K562 (cell line): ENCODE results near the gene CREB3L4. TPM values are rescaled to one million over a fixed set of nuclear protein-coding genes. Genes with fewer than 3 reads are reported as not detected.

Experiments used
- CBX3 ChIP-seq, 2 experiments: IDR thresholded peaks; 1 replicate in 1 of 2; 2 replicates in 1 of 2; pipeline ENCODE4 v1.6.1; 2012; ENCODE audit warnings: inconsistent platforms in 2 of 2, low read length in 2 of 2, borderline replicate concordance in 1 of 2, control low read depth in 1 of 2
- CHD4 ChIP-seq: fragments of 200-600 bp; sonication (generic); IDR thresholded peaks from 3 replicates; pipeline ENCODE4 v1.6.1; 2012; ENCODE audit warnings: low read depth, mild to moderate bottlenecking, mixed read lengths, low read length, inconsistent platforms; ENCODE audit not compliant: insufficient read depth, insufficient replicate concordance, poor library complexity, severe bottlenecking
- FIP1L1 ChIP-seq: fragments of 200-400 bp; formaldehyde crosslinking; IDR thresholded peaks from 2 replicates; pipeline ENCODE4 v1.6.1; 2018; ENCODE audit warnings: mild to moderate bottlenecking, low read depth, low read length; ENCODE audit not compliant: poor library complexity, severe bottlenecking
- GABPB1 ChIP-seq: sonication (generic); formaldehyde crosslinking; IDR thresholded peaks from 2 replicates; pipeline ENCODE4 v1.8.0; 2022; ENCODE audit warnings: mild to moderate bottlenecking, missing genetic modification reagents
- LCOR ChIP-seq: sonication (generic); formaldehyde crosslinking; IDR thresholded peaks from 2 replicates; pipeline ENCODE4 v1.8.0; 2022; ENCODE audit warnings: mild to moderate bottlenecking, missing genetic modification reagents
- MITF ChIP-seq: IDR thresholded peaks from 2 replicates; pipeline ENCODE4 v1.6.1; 2014; ENCODE audit warnings: antibody characterized with exemption
- POLR2B ChIP-seq: fragments of 450-650 bp; IDR thresholded peaks from 2 replicates; pipeline ENCODE4 v1.6.1; 2018; ENCODE audit warnings: low read depth; ENCODE audit not compliant: partially characterized antibody
- POU5F1 ChIP-seq: fragments of 150-350 bp; IDR thresholded peaks from 2 replicates; pipeline ENCODE4 v1.6.1; 2014; ENCODE audit warnings: borderline replicate concordance, low read length, low read depth, mild to moderate bottlenecking; ENCODE audit not compliant: partially characterized antibody
- SMAD3 ChIP-seq: fragments of 450-650 bp; formaldehyde crosslinking; conservative IDR thresholded peaks from 2 replicates; pipeline ENCODE4 v1.4.0; 2020; ENCODE audit warnings: mild to moderate bottlenecking
- SREBF1 ChIP-seq: fragments of 150-350 bp; IDR thresholded peaks from 2 replicates; pipeline ENCODE4 v1.6.1; 2014; ENCODE audit warnings: antibody characterized with exemption, low read depth, low read length, borderline replicate concordance
- TEAD1 ChIP-seq, 2 experiments: fragments of 450-650 bp in 1 of 2; sonication (generic) in 1 of 2; formaldehyde crosslinking; IDR thresholded peaks; 2 replicates each; pipeline versions ENCODE4 v1.4.0 to v1.8.0; 2020 to 2022; ENCODE audit warnings: mild to moderate bottlenecking in 2 of 2, missing genetic modification reagents in 1 of 2
- ZBED1 ChIP-seq: IDR thresholded peaks from 2 replicates; pipeline ENCODE4 v1.6.1; 2014
- ZBTB40 ChIP-seq, 2 experiments: fragments of 450-650 bp in 1 of 2; sonication (generic) in 1 of 2; formaldehyde crosslinking in 1 of 2; IDR thresholded peaks; 2 replicates each; pipeline versions ENCODE4 v1.7.1 to v1.9.0; 2016 to 2022; ENCODE audit warnings: inconsistent platforms in 1 of 2, mild to moderate bottlenecking in 1 of 2, missing genetic modification reagents in 1 of 2
- ZNF239 ChIP-seq: fragments of 250-450 bp; sonication (Bioruptor Pico); IDR thresholded peaks from 2 replicates; pipeline ENCODE4 v1.4.0; 2020; ENCODE audit warnings: mild to moderate bottlenecking
- ZNF354B ChIP-seq: fragments of 250-450 bp; sonication (Bioruptor Pico); IDR thresholded peaks from 2 replicates; pipeline ENCODE4 v1.4.0; 2020
- ZNF699 ChIP-seq: fragments of 250-450 bp; sonication (Bioruptor Pico); IDR thresholded peaks from 2 replicates; pipeline ENCODE4 v1.8.0; 2021; ENCODE audit warnings: mild to moderate bottlenecking, moderate library complexity; ENCODE audit not compliant: insufficient replicate concordance
- polyA plus RNA-seq, 8 experiments: library from polyadenylated mRNA; depleted of rRNA in 4 of 8; stranded (reverse) in 5 of 8; unstranded in 3 of 8; fragments of >200 nt; fragmentation: Nextera tagmentation in 2 of 8; fragmentation: Illumina TruSeq in 1 of 8; extraction: Ambion mirVana in 2 of 8; extraction: Trizol in 1 of 8; gene quantifications; 2 replicates each; pipeline versions ENCODE4 v1.2.1 to v1.2.3, GENCODE V29; 2011 to 2014; ENCODE audit warnings: inconsistent platforms in 1 of 8, missing spikeins in 1 of 8
- total RNA-seq, 7 experiments: library from RNA; depleted of rRNA in 6 of 7; stranded (reverse); fragments of >200 nt in 6 of 7; fragmentation: Illumina TruSeq in 2 of 7; extraction: Trizol in 2 of 7; gene quantifications; 2 replicates each; pipeline versions ENCODE4 v1.2.1 to v1.2.3, GENCODE V29; 2011 to 2021; ENCODE audit warnings: low replicate concordance in 1 of 7

The CREB3L4 gene
- total and polyA plus RNA-seq, 9 of the 15 experiments (the other 6 are each of a cell fraction or from before 2014, with no cell fraction given), result 9.9 to 18.6 (median 13.9) TPM

- TF ChIP-seq ZBTB40 (IDR thresholded peaks at IDR 0.05) (peak; percentile 96), ZBTB40 (CRISPR knock-in tag; IDR thresholded peaks at IDR 0.05) (no peak), MITF (no peak), LCOR (CRISPR knock-in tag) (0 out of 2 replicates have a peak, but pooled peaks have one; percentile 62), POLR2B (peak; percentile 61), CBX3 (IDR thresholded peaks at IDR 0.05; ENCODE audit: borderline replicate concordance in 1 of 2, low read length in 2 of 2) (no peak), TEAD1 (CRISPR knock-in tag; IDR thresholded peaks at IDR 0.05) (peak; percentile 46 to 89; a peak in 3 of 4 replicates), FIP1L1 (peak; percentile 80), GABPB1 (CRISPR knock-in tag) (peak; percentile 97), CHD4 (no peak), ZBED1 (peak; percentile 20; the same call in 1 of the 2 replicates), SMAD3 (peak; percentile 59; the same call in 1 of the 2 replicates), POU5F1 (peak; percentile 94), ZNF239 (CRISPR knock-in tag) (peak; percentile 29; the same call in 1 of the 2 replicates), SREBF1 (peak; percentile 76; the same call in 1 of the 2 replicates), ZNF699 (CRISPR knock-in tag) (no peak), ZNF354B (CRISPR knock-in tag) (no peak)
Observed at GRCh38 chr1:153958111-153958960, 9.4 kb upstream of the CREB3L4 start, which contains the start of gene CRTC2 (continued).
